Nephron (organoid): Measurements from ENCODE around the gene FAR2.
"Not testable (repeated sequence)": the region's sequence is repeated elsewhere in the genome, so short reads cannot be mapped to it uniquely, and the experiment has no call there.

ENCODE experiments used
- H3K27ac Mint-ChIP-seq, 3 experiments: 2 replicates each; pipeline ENCODE4 v1.8.0; 2020; ENCODE audit warnings: mixed read lengths in 3 of 3, mild to moderate bottlenecking in 2 of 3, moderate library complexity in 1 of 3
- H3K27me3 Mint-ChIP-seq: 2 replicates; pipeline ENCODE4 v1.8.0; 2021; ENCODE audit warnings: low read depth, mild to moderate bottlenecking, moderate library complexity, mixed read lengths
- H3K36me3 Mint-ChIP-seq: 2 replicates; pipeline ENCODE4 v1.8.0; 2020; ENCODE audit warnings: low read depth, mixed read lengths
- H3K4me1 Mint-ChIP-seq: 2 replicates; pipeline ENCODE4 v1.8.0; 2020; ENCODE audit warnings: mixed read lengths
- H3K4me3 Mint-ChIP-seq, 3 experiments: 2 replicates each; pipeline ENCODE4 v1.8.0; 2020; ENCODE audit warnings: mild to moderate bottlenecking in 3 of 3, mixed read lengths in 3 of 3, moderate library complexity in 2 of 3
- H3K9me3 Mint-ChIP-seq: 2 replicates; pipeline ENCODE4 v1.8.0; 2020; ENCODE audit warnings: mixed read lengths
- TF ChIP-seq, protein P1 (sequence below), 3 experiments: fragments of 200-600 bp; sonication (generic); IDR thresholded peaks; one replicate each; pipeline ENCODE4 v1.5.0; 2021; ENCODE audit warnings: antibody characterized with exemption in 3 of 3; ENCODE audit not compliant: unreplicated experiment in 3 of 3

FAR2 gene

DNA sequence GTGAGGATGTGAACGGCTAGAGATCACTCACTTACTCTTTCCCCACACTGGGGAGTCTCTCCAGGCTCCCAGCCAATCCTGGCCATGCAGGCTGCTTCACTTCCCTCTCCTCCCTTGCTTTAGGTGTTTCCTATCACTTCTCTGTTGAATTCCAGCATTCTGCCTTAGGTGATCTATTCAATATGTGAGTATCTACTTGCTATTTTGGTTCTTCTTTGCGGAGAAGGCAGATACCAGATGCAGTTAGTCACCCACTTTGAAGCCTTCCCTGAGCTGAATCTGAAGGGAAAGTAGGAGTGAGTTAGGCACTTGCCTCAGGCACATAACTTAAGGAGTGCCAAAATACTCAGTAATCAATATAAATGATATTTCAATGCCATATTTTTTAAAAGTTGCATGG, 36.0 kb upstream of the FAR2 start:
- no peak overlapping the region for H3K27ac Mint-ChIP-seq
- peaks cover 23% of the 10 kb centered on the region for H3K9me3 Mint-ChIP-seq
- H3K27me3 Mint-ChIP-seq, result no peaks in the 10 kb centered on the region
- H3K4me1 Mint-ChIP-seq, result no peaks in the 10 kb centered on the region
- no peak overlapping the region for H3K4me3 Mint-ChIP-seq
- TF ChIP-seq, protein P1, sequence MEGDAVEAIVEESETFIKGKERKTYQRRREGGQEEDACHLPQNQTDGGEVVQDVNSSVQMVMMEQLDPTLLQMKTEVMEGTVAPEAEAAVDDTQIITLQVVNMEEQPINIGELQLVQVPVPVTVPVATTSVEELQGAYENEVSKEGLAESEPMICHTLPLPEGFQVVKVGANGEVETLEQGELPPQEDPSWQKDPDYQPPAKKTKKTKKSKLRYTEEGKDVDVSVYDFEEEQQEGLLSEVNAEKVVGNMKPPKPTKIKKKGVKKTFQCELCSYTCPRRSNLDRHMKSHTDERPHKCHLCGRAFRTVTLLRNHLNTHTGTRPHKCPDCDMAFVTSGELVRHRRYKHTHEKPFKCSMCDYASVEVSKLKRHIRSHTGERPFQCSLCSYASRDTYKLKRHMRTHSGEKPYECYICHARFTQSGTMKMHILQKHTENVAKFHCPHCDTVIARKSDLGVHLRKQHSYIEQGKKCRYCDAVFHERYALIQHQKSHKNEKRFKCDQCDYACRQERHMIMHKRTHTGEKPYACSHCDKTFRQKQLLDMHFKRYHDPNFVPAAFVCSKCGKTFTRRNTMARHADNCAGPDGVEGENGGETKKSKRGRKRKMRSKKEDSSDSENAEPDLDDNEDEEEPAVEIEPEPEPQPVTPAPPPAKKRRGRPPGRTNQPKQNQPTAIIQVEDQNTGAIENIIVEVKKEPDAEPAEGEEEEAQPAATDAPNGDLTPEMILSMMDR (IDR thresholded peaks at IDR 0.05; ENCODE audit: unreplicated experiment in 3 of 3), result no peak
- no peaks in the 10 kb centered on the region for H3K36me3 Mint-ChIP-seq

DNA sequence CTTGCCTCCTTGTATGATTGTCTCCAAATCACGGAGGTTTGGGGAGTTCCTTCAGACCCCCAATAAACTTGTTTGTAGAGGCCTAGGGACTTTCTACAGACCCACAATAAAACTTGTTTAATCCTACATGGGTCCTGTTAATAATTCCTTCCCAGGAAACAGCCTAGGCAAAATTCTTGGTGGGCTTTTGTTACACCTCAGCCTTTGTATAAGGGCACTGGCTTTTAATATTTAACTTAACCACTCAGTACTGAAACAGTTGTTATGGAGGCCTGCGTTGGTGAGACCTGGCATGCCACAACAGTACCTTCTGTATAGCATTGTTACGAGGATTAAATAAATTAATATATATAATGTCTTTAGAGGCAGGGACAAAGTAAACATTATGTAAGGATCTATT, 32.7 kb upstream of the FAR2 start:
- Mint-ChIP-seq H3K9me3 (peaks cover 14% of the 10 kb centered on the region), H3K27me3 (no peaks in the 10 kb centered on the region), H3K36me3 (no peaks in the 10 kb centered on the region), H3K4me3 (no peak overlapping the region), H3K27ac (peak overlapping the region; percentile 95 to 99 (median 97)), H3K4me1 (no peaks in the 10 kb centered on the region)
- TF ChIP-seq, protein P1 (IDR thresholded peaks at IDR 0.05; ENCODE audit: unreplicated experiment in 3 of 3), result no peak

DNA sequence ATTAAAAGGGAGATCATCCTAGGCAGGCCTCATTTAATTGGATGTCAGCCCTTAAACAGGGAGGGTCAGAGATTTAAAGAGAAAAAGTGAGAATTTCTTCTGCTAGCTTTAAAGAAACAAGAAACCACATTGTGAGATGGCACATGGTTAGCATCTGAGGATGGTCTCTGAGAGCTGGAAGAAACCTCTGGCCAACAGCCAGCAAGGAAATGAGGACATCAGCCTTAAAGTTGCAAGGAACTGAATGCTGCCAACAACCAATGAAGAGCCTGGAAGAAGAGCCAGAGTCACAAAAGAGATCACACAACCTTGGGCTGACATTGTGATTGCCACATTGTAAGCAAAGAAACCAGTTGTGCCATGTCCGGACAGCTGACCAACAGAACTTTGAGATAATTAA, 17.5 kb upstream of the FAR2 start:
- Mint-ChIP-seq H3K4me1 (no peaks in the 10 kb centered on the region), H3K36me3 (no peaks in the 10 kb centered on the region), H3K27me3 (no peaks in the 10 kb centered on the region), H3K27ac (no peak overlapping the region), H3K4me3 (no peak overlapping the region), H3K9me3 (peaks cover 11% of the 10 kb centered on the region)
- TF ChIP-seq, protein P1 (IDR thresholded peaks at IDR 0.05; ENCODE audit: unreplicated experiment in 3 of 3), result no peak

DNA sequence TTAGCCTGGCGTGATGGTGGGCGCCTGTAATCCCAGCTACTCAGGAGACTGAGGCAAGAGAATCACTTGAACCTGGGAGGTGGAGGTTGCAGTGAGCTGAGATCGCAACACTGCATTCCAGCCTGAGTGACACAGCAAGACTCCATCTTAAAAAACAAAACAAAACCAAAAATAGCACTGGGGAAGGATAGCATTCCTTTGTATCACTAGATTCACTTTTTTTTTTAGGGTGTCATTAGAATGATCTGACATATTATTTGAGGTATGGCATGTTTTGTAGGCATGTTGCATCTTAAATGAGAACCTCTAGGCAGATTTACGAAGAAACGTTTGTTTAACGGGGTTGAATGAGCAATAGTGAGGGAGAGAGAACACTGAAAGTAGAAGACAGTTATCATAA, 16.8 kb upstream of the FAR2 start:
- no peak overlapping the region for H3K4me3 Mint-ChIP-seq
- H3K27me3 Mint-ChIP-seq, result no peaks in the 10 kb centered on the region
- H3K36me3 Mint-ChIP-seq, result no peaks in the 10 kb centered on the region
- H3K27ac Mint-ChIP-seq, result no peak overlapping the region
- H3K4me1 Mint-ChIP-seq, result no peaks in the 10 kb centered on the region
- peaks cover 6% of the 10 kb centered on the region for H3K9me3 Mint-ChIP-seq
- TF ChIP-seq, protein P1 (IDR thresholded peaks at IDR 0.05; ENCODE audit: unreplicated experiment in 3 of 3), result no peak

DNA sequence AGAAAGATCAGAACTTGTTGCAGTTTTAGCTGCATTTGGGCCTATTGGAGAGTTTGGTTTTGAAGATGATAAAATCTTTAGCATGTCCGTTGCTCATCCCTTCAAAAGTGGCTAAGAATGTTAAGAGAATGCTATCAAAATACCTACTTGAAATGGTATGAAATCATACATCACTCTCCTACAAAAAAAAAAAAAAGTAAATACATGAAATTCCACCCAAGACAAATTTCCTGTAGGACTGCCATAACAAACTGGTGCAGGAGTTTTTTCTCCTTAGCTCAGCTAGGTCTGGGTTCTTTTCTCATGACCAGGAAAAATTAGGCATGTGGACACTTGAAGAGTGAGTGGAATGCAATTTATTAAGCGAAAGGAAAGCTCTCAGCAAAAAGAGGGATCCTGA, 15.9 kb upstream of the FAR2 start:
- no peak overlapping the region for H3K4me3 Mint-ChIP-seq
- no peaks in the 10 kb centered on the region for H3K4me1 Mint-ChIP-seq
- TF ChIP-seq, protein P1 (IDR thresholded peaks at IDR 0.05; ENCODE audit: unreplicated experiment in 3 of 3), result no peak
- no peak overlapping the region for H3K27ac Mint-ChIP-seq
- H3K27me3 Mint-ChIP-seq, result no peaks in the 10 kb centered on the region
- peaks cover 2% of the 10 kb centered on the region for H3K9me3 Mint-ChIP-seq
- no peaks in the 10 kb centered on the region for H3K36me3 Mint-ChIP-seq

DNA sequence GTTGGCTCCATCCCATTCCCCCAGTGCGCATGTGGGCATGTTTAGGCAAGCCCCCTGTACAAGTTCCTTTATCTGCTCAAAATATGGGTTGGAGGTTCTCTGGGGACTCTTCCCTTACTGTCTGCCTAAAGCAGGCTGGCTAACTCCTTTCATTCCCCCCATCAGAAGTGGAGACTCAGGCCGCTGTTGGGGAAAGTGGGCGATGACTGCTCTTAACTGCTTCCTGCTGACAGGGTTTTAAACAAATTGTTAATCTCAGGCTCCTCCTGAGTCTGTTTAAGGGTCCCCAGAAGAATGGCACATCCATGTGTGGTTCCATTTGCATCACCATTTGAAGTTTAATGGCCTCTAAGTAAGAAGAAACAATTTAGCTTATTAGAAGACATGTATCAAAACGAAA, 15.4 kb upstream of the FAR2 start:
- peaks cover 2% of the 10 kb centered on the region for H3K9me3 Mint-ChIP-seq
- no peaks in the 10 kb centered on the region for H3K36me3 Mint-ChIP-seq
- H3K27me3 Mint-ChIP-seq, result no peaks in the 10 kb centered on the region
- H3K27ac Mint-ChIP-seq, result no peak overlapping the region
- TF ChIP-seq, protein P1 (IDR thresholded peaks at IDR 0.05; ENCODE audit: unreplicated experiment in 3 of 3), result no peak
- no peak overlapping the region for H3K4me3 Mint-ChIP-seq
- H3K4me1 Mint-ChIP-seq, result no peaks in the 10 kb centered on the region

DNA sequence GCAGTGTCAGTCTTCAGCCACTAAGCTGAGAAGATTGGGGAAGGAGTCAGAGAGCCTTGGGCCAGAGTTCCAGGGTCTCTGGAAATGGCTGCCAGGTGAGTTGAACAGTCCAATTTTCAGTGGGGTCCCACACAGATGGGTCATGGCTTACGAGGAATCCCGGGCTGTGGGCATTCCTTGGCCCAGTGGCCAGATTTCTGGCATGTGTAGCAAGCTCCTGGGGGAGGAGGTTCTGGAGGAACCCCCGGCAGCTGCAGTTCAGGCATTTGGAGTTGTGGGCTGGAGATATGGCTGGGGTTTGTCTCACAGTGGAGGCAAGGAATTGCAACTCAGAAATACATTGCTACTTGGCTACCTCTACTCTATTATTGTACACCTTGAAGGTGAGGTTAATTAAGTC, 10.8 kb upstream of the FAR2 start:
- not testable (repeated sequence) for H3K27ac Mint-ChIP-seq, H3K4me3 Mint-ChIP-seq, H3K36me3 Mint-ChIP-seq, H3K4me1 Mint-ChIP-seq, H3K27me3 Mint-ChIP-seq
- H3K9me3 Mint-ChIP-seq, result peaks cover 14% of the 10 kb centered on the region

DNA sequence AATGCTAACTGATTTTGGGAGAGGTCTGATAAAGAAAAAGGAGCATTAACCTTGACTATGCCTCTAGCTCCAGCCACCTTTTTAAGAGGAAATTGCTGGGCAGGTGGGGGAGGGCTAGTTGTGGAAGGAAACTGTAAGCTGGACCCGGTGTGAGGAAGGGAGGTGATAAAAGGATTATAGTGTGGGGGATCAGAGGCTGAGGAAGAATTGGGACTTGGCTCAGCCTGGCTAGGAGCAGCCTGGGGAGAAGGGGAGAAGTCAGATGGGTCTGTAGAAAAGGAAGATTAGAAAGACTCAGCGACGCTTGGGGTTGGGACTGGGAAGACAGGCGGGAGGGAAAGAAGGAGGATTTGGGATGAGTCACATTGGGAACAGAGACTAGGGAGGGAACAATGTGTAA, 10.2 kb upstream of the FAR2 start:
- not testable (repeated sequence) for H3K36me3 Mint-ChIP-seq, H3K27ac Mint-ChIP-seq, H3K4me3 Mint-ChIP-seq, H3K4me1 Mint-ChIP-seq, H3K27me3 Mint-ChIP-seq
- H3K9me3 Mint-ChIP-seq, result peaks cover 17% of the 10 kb centered on the region
